T-helper 2 cell (primary cell): ENCODE results near the gene MAP3K9.
"Not testable (repeated sequence)": the region's sequence is repeated elsewhere in the genome, so short reads cannot be mapped to it uniquely, and the experiment has no call there.

Experiments
- DNase-seq, 5 experiments: peaks; one replicate each; pipeline versions ENCODE4 v3.0.0 to v3.0.0-alpha.2; 2012 to 2022

The MAP3K9 gene

GRCh38 chr14:70723276-70723675 lies 86.0 kb downstream of the MAP3K9 start:
- DNase-seq, result no peak

DNA sequence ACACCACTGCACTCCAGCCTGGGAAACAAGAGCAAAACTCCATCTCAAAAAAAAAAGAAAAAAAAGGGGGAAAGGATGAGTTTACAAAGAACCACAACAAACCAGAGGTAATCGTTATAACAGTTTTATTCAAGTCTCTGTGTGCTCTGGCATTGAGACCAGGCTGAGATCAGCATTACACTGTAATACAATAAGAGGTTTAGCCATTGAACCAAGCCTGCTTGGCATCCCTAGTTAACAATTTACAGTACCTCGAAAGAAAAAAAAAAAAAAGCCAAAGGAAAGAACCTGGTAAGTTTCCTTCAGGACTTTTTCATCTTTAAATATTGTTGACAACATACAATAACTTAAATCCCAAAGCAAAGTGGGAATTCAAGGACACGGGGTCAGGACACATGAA lies 86.9 kb downstream of the MAP3K9 start:
- no peak for DNase-seq

DNA sequence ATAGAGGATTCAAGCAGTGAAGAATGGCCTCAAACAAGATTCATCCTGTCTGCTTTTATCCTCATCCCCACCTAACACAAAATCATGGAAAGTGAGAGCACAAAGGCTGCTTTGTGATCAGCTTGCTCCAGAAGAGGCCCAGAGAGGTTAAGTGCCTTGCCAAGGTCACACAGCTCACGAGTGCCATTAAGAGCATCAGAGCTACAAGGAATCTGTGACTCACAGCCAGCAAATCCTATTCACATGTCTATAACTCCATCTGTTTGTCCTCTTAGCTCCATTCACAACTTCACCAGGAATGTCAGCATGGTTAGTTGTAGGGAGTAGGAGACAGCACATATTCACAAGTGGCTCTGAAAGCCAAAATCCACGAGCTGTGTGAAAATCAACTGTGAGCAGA lies 87.8 kb downstream of the MAP3K9 start:
- no peak for DNase-seq

DNA sequence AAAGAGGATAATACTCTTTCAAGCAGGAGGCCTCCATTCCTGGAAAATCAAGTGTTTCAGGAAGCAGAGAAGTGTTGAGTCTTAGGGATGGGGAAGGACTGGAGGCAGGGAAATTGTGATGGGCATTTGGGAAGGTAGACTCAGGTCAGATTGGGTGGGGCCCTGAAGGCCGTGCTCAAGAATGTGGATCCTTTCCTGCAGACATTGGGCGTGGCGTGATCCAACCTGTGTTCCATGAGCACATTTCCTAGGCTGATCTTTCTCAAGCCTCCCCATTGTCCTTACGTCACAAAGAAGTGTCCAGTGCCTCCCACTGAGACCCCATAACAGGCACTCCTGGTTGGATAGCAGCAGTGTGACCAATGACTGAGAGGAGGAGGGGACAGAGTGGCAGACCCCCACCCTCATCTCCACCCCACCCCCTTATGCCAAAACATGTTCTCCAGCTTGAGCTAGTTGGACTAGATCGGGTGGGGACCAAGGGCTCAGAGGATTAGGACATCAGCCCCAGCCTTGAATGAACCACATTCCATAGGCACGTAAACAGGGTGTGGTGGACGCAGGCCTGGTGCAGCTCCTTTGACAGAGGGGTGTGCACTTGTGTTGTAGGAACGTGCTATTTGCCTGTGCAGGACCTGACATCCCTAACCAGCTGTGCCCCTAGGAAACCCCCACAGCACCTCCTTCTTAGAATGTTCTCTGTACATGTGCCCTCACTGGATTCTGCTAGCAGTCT lies 90.8 kb downstream of the MAP3K9 start:
- no peak for DNase-seq

DNA sequence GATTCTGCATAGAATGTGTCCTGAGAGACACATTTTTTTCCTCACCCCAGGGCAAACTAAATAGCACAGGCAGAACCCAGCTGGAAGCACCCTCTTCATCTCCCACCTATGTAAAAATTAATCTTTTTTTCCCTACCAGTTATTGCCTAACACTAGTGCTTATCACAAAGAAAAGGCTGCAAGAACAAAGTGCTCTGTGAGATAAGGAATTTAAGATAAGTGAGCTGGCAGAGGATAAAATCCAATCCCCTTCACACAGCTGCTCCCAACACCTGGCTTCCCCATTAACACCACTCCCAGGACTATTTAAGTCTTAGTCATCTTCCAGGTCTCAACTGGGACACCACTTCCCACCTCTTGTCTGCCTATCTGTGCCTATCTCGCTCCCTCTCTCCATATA lies 92.4 kb downstream of the MAP3K9 start:
- DNase-seq, result no peak

GRCh38 chr14:70716483-70716882 lies 92.8 kb downstream of the MAP3K9 start:
- DNase-seq, result no peak

DNA sequence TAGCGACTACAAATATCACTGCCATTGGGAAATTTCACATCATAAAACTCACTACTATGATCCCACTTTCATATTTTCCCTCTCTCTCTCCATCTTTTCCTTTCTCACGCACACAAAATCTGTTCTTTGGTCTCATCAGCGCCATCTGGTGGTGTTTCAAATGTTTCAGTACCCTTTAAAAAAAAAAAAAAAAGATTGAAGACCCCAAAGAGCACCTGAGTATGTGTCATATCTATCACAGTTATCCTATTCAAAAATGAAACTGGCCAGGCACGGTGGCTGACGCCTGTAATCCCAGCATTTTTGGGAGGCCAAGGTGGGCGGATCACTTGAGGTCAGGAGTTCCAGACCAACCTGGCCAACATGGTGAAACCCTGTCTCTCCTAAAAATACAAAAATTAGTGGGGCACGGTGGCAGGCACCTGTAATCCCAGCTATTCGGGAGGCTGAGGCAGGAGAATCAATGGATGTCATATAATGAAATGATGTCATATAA lies 95.2 kb downstream of the MAP3K9 start:
- DNase-seq, result peak in 3 of 5 experiments; percentile 28 to 46 (median 33)

DNA sequence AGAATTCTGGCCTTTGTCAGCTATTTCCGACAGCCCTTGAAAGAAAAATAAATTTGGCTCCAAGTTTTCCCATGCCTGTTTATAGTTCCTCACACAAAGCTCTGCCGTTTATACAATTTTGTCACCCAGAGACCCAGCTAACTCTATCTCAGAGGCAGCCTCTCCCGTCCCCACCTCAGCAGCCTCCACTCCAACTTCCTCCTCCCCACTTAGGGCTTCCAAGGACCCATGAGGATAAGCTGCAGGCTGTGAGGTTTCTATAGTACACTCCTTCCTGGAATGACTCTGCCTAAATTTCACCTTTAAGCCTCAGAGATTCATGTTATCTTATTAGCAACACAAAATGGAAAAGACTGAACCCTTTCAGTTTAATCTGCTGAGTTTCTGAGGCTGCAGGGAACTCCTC lies 95.8 kb downstream of the MAP3K9 start:
- no peak for DNase-seq

- no peak for DNase-seq
Measured at GRCh38 chr14:70713096-70713495, 96.2 kb downstream of the MAP3K9 start.

DNA sequence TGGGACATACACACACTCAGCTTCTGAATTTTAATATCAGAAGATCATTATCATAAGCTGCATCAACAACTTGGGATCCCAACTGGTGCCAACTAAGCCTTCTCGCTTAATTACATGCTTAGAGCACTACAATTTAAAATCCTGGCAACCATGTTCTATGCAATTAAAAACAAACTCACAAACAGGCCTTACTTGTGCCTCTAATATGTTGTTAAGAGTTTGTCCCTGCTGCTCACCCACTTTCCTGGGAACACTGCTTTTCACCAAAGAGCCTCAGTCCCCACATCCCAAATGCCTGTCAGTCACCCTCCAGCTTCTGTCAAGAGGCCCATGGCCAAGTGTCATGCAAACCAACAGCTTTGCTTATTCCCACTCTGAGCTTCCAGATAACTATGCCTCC lies 97.9 kb downstream of the MAP3K9 start:
- no peak for DNase-seq

- no peak for DNase-seq
Measured at GRCh38 chr14:70709726-70710382, 99.5 kb downstream of the MAP3K9 start.

GRCh38 chr14:70708717-70709570 lies 100.4 kb downstream of the MAP3K9 start:
- DNase-seq, result no peak

- peak in 1 of 5 experiments; percentile 4 for DNase-seq
Measured at GRCh38 chr14:70707138-70708038, 101.9 kb downstream of the MAP3K9 start.

- DNase-seq, result no peak
Measured at GRCh38 chr14:70706177-70706576, 103.1 kb downstream of the MAP3K9 start.

GRCh38 chr14:70704960-70705359 lies 104.4 kb downstream of the MAP3K9 start:
- no peak for DNase-seq

- DNase-seq, result not testable (repeated sequence)
Measured at GRCh38 chr14:70703621-70704168, 105.6 kb downstream of the MAP3K9 start.

DNA sequence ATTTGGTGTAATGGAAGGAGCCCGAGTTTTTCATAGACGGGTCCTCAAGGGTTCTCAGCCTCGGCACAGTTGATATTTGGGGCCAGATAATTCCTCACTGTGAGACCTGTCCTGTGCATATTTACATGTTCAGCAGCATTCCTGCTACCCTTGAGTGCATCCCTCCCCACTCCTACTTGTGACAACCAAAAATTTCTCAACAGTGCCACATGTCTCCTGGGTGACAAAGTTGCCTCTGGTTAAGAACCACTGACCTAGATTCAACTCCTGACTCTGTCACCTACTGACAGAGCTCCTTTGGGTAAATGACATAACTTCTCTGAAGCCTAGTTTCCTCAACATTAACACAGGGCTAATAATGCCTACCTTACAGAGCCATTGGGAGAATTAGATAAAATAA lies 107.2 kb downstream of the MAP3K9 start:
- no peak for DNase-seq

DNA sequence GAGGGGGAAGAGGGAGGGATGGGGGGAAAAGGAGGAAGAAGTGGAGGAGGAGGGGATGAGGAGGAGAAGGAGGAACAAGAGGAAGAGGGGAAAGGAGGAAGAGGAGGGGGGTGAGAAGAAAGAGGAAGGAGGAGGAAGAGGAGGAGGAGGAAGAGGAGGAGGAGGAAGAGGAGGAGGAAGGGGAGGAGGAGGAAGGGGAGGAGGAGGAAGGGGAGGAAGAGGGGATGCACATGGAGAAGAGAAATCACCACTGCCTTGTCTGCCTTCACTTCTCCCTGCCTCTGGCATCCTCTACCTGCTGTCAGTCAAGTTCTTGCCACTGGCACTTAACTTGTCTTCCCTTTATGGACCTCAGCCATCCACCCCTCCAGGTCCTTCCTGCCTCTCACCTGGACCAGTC lies 107.7 kb downstream of the MAP3K9 start:
- no peak for DNase-seq

- DNase-seq, result no peak
Measured at GRCh38 chr14:70700955-70701585, 108.2 kb downstream of the MAP3K9 start.

- DNase-seq, result no peak
Measured at GRCh38 chr14:70699646-70700045, 109.7 kb downstream of the MAP3K9 start.

GRCh38 chr14:70698288-70698687 lies 111.0 kb downstream of the MAP3K9 start:
- DNase-seq, result no peak
